ENCODE results near the gene THRB.

- TF ChIP-seq CTCF (IDR thresholded peaks at IDR 0.05), result no peak
- no peak for TF ChIP-seq POLR2A (IDR thresholded peaks at IDR 0.05)
Measured at GRCh38 chr3:24471486-24471885, 23.2 kb downstream of the THRB start.
